ENCODE measurements around the gene TPBGL. TPM values are rescaled to one million over a fixed set of nuclear protein-coding genes. Genes with fewer than 3 reads are reported as not detected.

Gene TPBGL
- total and polyA plus RNA-seq, 4 donors: 0.11 to 0.58 (median 0.33) TPM

- no peak for ATAC-seq (ENCODE audit: insufficient read depth, low FRiP score)
Observed at GRCh38 chr11:75276186-75276585, 35.6 kb downstream of the TPBGL start.

GRCh38 chr11:75276686-75277085 is 36.1 kb downstream of the TPBGL start:
- Histone ChIP-seq H3K27me3 (ENCODE audit: control insufficient read depth in 3 of 3, insufficient read depth in 3 of 3, low read length in 2 of 3) (no peaks in the 10 kb centered on the region), H3K27ac (ENCODE audit: low read depth in 1 of 2, low read length in 1 of 2) (peak overlapping the region in 1 of 2 donors; percentile 49), H3K9me3 (ENCODE audit: control insufficient read depth in 4 of 4, insufficient read depth in 3 of 4, low read length in 3 of 4) (no peaks in the 10 kb centered on the region), H3K9ac (ENCODE audit: insufficient read depth in 1 of 2, low read length in 2 of 2) (no peak overlapping the region), H3K4me1 (ENCODE audit: control insufficient read depth in 5 of 5, insufficient read depth in 5 of 5, low read length in 5 of 5) (peaks cover 0 to under 1% (median 0%) of the 10 kb centered on the region in 5 donors), H3K4me3 (no peak overlapping the region), H3K36me3 (ENCODE audit: control insufficient read depth in 4 of 4, insufficient read depth in 4 of 4, low read length in 4 of 4) (peaks cover 3 to 66% (median 48%) of the 10 kb centered on the region in 4 donors)
- 83 to 87% methylated on average over 6 of the region's 6 CpGs for WGBS, 2 donors
- peak in 2 of 3 donors; percentile 38 to 39 for DNase-seq
- no peak for ATAC-seq (ENCODE audit: insufficient read depth, low FRiP score)
- TF ChIP-seq CTCF (IDR thresholded peaks at IDR 0.05; ENCODE audit: control extremely low read depth, extremely low read depth): no peak

More at GRCh38 chr11:75276186-75276585, 35.6 kb downstream of the TPBGL start:
- no peaks in the 10 kb centered on the region for H3K4me1 ChIP-seq (ENCODE audit: control insufficient read depth in 5 of 5, insufficient read depth in 5 of 5, low read length in 5 of 5)
- no peaks in the 10 kb centered on the region for H3K27me3 ChIP-seq (ENCODE audit: control insufficient read depth in 3 of 3, insufficient read depth in 3 of 3, low read length in 2 of 3)
- no peak for DNase-seq
- no peak overlapping the region for H3K9ac ChIP-seq (ENCODE audit: insufficient read depth in 1 of 2, low read length in 2 of 2)
- H3K27ac ChIP-seq (ENCODE audit: low read depth in 1 of 2, low read length in 1 of 2): no peak overlapping the region
- no peak for TF ChIP-seq CTCF (IDR thresholded peaks at IDR 0.05; ENCODE audit: control extremely low read depth, extremely low read depth)
- H3K9me3 ChIP-seq (ENCODE audit: control insufficient read depth in 4 of 4, insufficient read depth in 3 of 4, low read length in 3 of 4): no peaks in the 10 kb centered on the region
- peaks cover 3 to 66% (median 46%) of the 10 kb centered on the region in 4 donors for H3K36me3 ChIP-seq (ENCODE audit: control insufficient read depth in 4 of 4, insufficient read depth in 4 of 4, low read length in 4 of 4)
- H3K4me3 ChIP-seq: no peak overlapping the region
- WGBS, 2 donors: 60 to 71% methylated on average over 2 of the region's 2 CpGs

- ATAC-seq (ENCODE audit: insufficient read depth, low FRiP score) (no peak), DNase-seq (no peak)
- Histone ChIP-seq H3K9me3 (ENCODE audit: control insufficient read depth in 4 of 4, insufficient read depth in 3 of 4, low read length in 3 of 4) (no peaks in the 10 kb centered on the region), H3K27me3 (ENCODE audit: control insufficient read depth in 3 of 3, insufficient read depth in 3 of 3, low read length in 2 of 3) (no peaks in the 10 kb centered on the region), H3K9ac (ENCODE audit: insufficient read depth in 1 of 2, low read length in 2 of 2) (peak overlapping the region in 1 of 2 donors; percentile 37), H3K4me1 (ENCODE audit: control insufficient read depth in 5 of 5, insufficient read depth in 5 of 5, low read length in 5 of 5) (peaks cover 0 to 2% (median 0%) of the 10 kb centered on the region in 5 donors), H3K27ac (ENCODE audit: low read depth in 1 of 2, low read length in 1 of 2) (no peak overlapping the region), H3K36me3 (ENCODE audit: control insufficient read depth in 4 of 4, insufficient read depth in 4 of 4, low read length in 4 of 4) (peaks cover 3 to 66% (median 48%) of the 10 kb centered on the region in 4 donors), H3K4me3 (no peak overlapping the region)
- no peak for TF ChIP-seq CTCF (IDR thresholded peaks at IDR 0.05; ENCODE audit: control extremely low read depth, extremely low read depth)
- WGBS, 2 donors: 95 to 96% methylated on average over 11 of the region's 11 CpGs
Observed at GRCh38 chr11:75277211-75277805, 36.7 kb downstream of the TPBGL start.

Data from lung (tissue), 12 donors.